GM23338 (cell line): Measurements from ENCODE around the gene GABPB1.

Experiments
- CTCF ChIP-seq, 2 experiments: fragments of 200-600 bp in 1 of 2; sonication (generic) in 1 of 2; conservative IDR thresholded peaks; 2 replicates each; pipeline versions ENCODE4 v1.5.1 to v1.6.1; 2016 to 2017; ENCODE audit warnings: antibody characterized with exemption in 2 of 2, low read depth in 2 of 2, mild to moderate bottlenecking in 2 of 2, moderate library complexity in 1 of 2
- NANOG ChIP-seq: IDR thresholded peaks from 2 replicates; pipeline ENCODE4 v1.6.1; 2016; ENCODE audit warnings: antibody characterized with exemption, borderline replicate concordance

GRCh38 chr15:50257924-50258323, 97.1 kb downstream of the GABPB1 start:
- TF ChIP-seq CTCF (conservative IDR thresholded peaks at IDR 0.05; ENCODE audit: low read depth in 2 of 2) (no peak), NANOG (no peak)
